Testis (tissue), 2 donors: ENCODE data around the gene MPHOSPH9.

Source experiments
- POLR2A ChIP-seq: fragments of 450-650 bp; IDR thresholded peaks from one replicate; pipeline ENCODE4 v1.6.1; 2017; ENCODE audit warnings: antibody characterized with exemption, mild to moderate bottlenecking, moderate library complexity
- TF ChIP-seq, protein P1 (sequence below), 3 experiments: fragments of 450-650 bp in 2 of 3; fragments of 200-600 bp in 1 of 3; sonication (generic) in 1 of 3; IDR thresholded peaks; one replicate each; pipeline ENCODE4 v1.5.1; 2016 to 2019; ENCODE audit warnings: antibody characterized with exemption in 3 of 3, mild to moderate bottlenecking in 2 of 3, moderate library complexity in 1 of 3

GRCh38 chr12:123243671-123244262 lies 10.8 kb upstream of the MPHOSPH9 start:
- TF ChIP-seq, protein P1, sequence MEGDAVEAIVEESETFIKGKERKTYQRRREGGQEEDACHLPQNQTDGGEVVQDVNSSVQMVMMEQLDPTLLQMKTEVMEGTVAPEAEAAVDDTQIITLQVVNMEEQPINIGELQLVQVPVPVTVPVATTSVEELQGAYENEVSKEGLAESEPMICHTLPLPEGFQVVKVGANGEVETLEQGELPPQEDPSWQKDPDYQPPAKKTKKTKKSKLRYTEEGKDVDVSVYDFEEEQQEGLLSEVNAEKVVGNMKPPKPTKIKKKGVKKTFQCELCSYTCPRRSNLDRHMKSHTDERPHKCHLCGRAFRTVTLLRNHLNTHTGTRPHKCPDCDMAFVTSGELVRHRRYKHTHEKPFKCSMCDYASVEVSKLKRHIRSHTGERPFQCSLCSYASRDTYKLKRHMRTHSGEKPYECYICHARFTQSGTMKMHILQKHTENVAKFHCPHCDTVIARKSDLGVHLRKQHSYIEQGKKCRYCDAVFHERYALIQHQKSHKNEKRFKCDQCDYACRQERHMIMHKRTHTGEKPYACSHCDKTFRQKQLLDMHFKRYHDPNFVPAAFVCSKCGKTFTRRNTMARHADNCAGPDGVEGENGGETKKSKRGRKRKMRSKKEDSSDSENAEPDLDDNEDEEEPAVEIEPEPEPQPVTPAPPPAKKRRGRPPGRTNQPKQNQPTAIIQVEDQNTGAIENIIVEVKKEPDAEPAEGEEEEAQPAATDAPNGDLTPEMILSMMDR (IDR thresholded peaks at IDR 0.05) = no peak
- no peak for TF ChIP-seq POLR2A
